ENCODE measurements around the gene KIAA1217.
"Not testable (repeated sequence)": the region's sequence is repeated elsewhere in the genome, so short reads cannot be mapped to it uniquely, and the experiment has no call there.

The KIAA1217 gene

DNA sequence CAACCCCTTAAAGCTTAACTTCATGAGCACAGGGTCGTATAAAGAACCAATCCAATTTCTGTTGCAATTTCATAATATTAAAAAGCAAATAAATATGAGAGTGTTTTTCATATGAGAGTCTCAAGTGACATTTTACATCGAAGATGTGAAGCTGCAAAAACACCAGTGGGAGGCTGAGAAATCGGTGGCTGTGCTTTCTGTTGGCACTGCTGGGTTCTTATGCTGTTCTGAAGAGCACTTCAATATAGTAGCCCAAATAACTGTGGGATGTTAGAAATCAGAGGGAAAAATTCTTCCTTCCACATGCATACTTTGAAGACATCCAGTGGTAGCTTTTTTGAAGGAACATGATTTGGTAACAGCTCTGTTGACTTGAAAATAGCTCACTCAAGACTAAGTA is 269.0 kb downstream of the KIAA1217 start:
- DNase-seq, result no peak

DNA sequence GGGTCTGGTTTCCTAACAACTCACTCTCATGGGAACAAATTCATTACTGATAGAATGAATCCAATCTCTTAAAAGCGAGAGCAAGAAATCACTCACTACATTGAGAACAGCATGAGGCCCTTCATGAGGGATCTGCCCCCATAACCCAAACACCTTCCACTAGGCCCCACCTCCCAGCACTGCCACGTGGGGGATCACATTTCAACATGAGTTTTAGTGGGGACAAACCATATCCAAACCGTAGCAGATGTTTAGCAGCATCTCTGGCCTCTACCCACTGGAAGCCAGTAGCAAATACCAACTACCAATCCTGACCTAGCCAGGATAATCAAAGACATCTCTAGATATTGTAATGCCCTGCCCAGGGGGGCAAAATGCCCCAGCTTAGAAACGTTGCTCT is 270.9 kb downstream of the KIAA1217 start:
- no peak for DNase-seq

DNA sequence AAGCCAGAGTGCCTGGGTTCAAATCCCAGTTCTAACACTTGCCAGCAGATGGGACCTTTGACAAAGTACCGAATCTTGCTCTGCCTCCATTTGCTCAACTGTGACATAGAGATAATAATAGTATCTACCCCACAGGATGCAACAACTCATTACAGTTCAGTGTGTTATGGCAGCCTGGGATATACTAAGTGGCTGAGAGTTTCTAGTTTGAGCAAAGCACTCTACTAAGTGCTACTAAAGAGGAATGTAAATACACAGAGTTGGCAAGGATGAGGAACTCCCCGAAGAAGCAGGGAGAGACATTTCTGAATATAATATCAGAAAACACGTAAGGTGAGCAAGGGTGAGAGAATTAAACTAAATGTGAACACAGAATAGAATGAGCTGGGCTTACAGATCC is 271.5 kb downstream of the KIAA1217 start:
- DNase-seq, result no peak

GRCh38 chr10:24481241-24481640 is 272.3 kb downstream of the KIAA1217 start:
- no peak for DNase-seq

DNA sequence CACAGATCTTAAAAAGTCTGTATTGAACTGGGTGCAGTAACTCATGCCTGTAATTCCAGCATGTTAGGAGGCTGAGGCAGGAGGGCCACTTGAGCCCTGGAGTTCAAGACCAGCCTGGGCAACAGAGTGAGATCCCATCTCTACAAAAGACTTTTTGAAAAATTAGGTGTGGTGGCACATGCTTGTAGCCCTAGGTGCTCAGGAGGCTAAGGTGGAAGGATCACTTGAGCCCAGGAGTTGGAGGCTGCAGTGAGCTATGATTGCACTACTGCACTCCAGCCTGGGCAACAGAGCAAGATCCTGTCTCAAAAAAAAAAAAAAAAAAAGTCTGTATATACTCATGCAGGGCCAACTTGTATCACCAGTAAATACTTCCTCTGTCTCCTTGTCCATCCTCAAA is 273.8 kb downstream of the KIAA1217 start:
- DNase-seq, result not testable (repeated sequence)

- no peak for DNase-seq
Observed at GRCh38 chr10:24483701-24484100, 274.8 kb downstream of the KIAA1217 start.

DNA sequence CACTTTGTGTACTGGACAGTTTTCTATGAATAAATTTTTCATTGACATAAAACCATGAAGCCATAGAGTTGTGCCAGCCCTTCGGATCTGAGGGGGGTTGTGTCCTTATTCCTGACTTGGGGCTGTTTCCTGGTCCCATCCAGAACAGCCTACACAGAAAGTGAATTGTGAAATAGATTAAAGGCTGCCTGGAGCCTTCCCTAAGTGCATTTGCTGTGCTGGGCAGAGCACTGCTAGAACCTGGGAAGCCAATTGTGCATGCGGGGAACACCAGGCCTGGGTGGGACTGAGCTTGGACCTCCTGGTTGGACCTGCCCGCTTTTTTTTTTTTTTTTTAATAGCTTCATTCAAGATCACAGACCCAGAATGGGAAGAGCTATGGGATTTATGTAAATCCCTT is 275.8 kb downstream of the KIAA1217 start:
- no peak for DNase-seq

- DNase-seq, result no peak
Observed at GRCh38 chr10:24485304-24485703, 276.4 kb downstream of the KIAA1217 start.

- DNase-seq, result no peak
Observed at GRCh38 chr10:24488631-24489030, 279.7 kb downstream of the KIAA1217 start.

DNA sequence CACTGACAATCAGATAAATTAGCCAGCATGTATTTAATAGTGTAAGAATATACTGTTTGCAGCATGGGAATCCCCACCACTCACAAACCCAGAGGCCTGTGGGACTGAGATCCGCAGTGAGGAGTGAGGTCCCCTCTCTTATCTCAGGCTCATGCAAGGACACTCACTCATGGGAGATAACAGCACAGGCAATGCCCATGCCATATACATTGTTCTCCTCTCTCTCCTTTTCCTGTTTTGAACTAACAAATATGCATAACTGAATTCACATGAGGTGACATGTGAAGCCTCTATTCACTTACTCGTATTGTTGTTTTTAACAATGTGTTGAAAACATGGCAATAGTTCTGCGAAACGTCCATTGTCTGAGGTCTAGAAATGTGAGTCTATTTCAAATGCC is 284.2 kb downstream of the KIAA1217 start:
- DNase-seq, result no peak

- no peak for DNase-seq
Observed at GRCh38 chr10:24494236-24494635, 285.3 kb downstream of the KIAA1217 start.

GRCh38 chr10:24494777-24495176 is 285.8 kb downstream of the KIAA1217 start:
- no peak for DNase-seq

- no peak for DNase-seq
Observed at GRCh38 chr10:24495666-24496460, 286.9 kb downstream of the KIAA1217 start.

GRCh38 chr10:24496906-24497305 is 288.0 kb downstream of the KIAA1217 start:
- no peak for DNase-seq

DNA sequence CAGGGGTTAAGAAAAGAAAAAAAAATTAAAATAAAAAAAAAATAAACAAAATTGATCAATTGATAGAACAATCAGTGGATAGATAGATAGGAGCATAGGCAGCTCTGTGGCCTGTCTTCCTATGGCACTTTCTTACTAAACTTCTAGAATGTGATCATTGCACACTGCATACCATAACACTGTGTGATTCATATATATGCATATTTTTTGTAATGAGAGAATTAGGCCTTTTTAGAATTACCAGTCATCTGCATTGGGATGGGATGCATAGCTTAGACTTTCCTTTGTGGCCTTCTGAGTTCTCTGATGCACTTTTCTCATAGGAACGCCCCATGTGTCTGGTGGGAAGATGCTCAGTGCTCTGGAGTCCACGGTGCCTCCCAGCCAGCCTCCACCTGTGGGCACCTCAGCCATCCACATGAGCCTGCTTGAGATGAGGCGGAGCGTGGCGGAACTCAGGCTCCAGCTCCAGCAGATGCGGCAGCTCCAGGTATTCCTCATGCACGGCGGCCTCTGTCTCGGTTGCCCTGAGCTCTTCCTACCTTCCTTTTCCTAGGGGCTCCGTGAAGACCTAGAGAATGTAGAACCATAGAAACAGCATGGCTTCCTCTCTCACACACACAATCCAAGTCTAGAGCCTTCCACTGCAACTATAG is 292.2 kb downstream of the KIAA1217 start:
- DNase-seq, result no peak

- DNase-seq, result no peak
Observed at GRCh38 chr10:24502006-24502405, 293.1 kb downstream of the KIAA1217 start.

DNA sequence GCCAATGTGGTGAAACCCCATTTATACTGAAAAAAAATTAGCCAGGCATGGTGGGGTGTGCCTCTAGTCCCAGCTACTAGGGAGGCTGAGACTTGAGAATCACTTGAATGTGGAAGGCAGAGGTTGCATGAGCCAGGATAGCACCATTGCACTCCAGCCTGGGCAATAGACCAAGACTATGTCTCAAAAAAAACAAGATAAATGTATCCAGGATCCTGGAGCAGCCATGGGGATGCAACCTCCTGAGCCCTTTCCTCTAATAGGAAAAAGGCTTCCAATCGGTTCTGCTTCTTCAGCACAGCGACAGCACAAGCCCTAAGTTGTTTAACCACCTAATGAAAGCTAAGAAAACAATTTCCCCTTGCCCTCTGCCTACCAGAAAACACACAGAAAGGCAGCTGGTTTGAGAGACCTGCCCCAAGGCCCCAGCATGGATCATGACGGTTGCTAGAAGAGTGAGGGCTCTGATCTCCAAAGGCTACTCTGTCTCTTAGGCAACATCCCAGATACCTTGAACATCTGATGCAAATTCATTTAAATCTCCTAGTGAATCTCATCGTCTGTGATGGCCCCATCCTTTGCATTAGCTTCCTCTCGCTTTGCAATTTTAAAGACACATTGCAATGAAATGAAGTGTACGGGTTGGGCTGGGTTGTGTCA is 294.0 kb downstream of the KIAA1217 start:
- no peak for DNase-seq

- DNase-seq, result no peak
Observed at GRCh38 chr10:24503461-24504320, 294.8 kb downstream of the KIAA1217 start.

- DNase-seq, result no peak
Observed at GRCh38 chr10:24505759-24506158, 296.8 kb downstream of the KIAA1217 start.

DNA sequence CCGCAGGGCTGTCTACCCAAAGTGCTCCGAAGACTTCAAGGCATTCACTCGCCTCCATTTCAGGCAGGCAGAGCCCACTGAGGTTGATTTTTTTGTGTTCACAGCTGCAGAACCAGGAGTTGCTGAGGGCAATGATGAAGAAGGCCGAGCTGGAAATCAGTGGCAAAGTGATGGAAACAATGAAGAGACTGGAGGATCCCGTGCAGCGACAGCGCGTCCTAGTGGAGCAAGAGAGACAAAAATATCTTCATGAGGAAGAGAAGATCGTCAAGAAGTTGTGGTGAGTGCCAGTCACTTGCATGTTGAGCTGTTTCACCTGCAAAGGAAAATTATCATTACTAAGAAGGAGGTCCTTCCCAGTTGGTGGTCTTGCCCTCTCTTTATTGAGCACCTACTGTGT is 304.2 kb downstream of the KIAA1217 start:
- no peak for DNase-seq

DNA sequence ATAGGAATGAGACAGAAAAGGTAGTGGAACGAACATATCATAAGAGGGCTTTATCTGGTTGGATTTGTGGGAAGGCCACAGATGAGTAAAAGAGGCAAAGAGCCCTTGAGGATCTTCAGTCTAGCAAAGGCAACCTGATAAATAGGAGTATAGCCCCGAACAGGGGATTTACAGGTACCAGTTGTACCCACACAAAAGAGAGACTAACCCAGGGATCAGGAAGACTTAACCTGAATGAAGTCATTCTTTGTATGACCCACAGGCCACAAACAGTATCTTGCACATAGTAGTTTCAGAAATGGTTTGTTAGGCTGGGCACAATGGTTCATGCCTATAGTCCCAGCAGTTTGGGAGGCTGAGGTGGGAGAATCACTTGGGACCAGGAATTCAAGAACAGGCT is 306.5 kb downstream of the KIAA1217 start:
- no peak for DNase-seq

DNA sequence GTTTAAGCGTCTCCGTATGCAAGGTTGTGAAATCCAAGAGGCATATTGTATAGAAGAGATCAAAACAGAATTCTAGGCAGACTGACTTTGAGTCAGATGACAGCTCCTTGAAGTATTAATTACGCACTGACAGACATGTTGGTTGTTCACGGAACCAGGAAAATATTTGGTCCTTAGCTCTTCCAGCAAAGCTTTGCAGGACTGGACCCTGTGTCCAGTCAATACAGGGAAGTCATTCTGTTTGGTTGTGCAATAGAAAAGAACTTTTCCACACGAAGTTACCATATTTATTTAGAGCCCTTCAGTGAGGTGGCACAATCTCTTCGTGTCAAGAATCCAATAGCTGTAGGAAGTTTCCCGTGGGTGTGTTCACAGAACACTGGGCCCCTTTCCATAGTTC is 309.5 kb downstream of the KIAA1217 start:
- no peak for DNase-seq

GRCh38 chr10:24518981-24519597 is 310.2 kb downstream of the KIAA1217 start:
- peak; percentile 16 for DNase-seq

Measured in activated CD4-positive, alpha-beta T cell treated with anti-CD3 and anti-CD28 coated beads, Interleukin-2, amount 50 U/mL, for 1 hour (primary cell).